COLO668 (cell line): ENCODE measurements around the gene B4GALNT1.

Source experiments
- DNase-seq: peaks from one replicate; lab custom pipeline; 2025; ENCODE audit not compliant: unreplicated experiment; lab: John Stamatoyannopoulos, UW

Gene B4GALNT1

GRCh38 chr12:57588951-57589610 lies 43.9 kb downstream of the B4GALNT1 start:
- peak; percentile 7 for DNase-seq

- DNase-seq: no peak
Measured at GRCh38 chr12:57586832-57587429, 46.1 kb downstream of the B4GALNT1 start.

DNA sequence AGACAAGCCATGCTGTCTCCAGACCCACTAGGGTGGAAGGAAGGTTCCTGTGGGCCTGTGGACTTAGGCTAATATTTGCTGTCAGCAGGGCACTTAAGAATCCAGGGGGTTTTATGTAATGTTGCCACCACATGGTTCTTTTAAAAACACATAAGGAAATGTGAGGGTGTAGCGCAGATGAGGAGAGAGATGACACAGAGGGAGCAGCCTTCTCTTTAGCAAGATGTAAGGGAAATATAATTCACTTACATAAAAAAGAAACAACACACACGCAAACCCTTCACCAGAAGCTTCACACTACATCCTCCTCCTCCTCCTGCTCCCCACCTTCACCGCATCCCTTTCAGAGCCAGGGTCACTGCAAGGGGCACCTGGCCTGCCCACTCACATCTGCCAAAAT lies 46.9 kb downstream of the B4GALNT1 start:
- no peak for DNase-seq

- DNase-seq: no peak
Measured at GRCh38 chr12:57585156-57585555, 47.8 kb downstream of the B4GALNT1 start.

- no peak for DNase-seq
Measured at GRCh38 chr12:57584690-57585089, 48.3 kb downstream of the B4GALNT1 start.

DNA sequence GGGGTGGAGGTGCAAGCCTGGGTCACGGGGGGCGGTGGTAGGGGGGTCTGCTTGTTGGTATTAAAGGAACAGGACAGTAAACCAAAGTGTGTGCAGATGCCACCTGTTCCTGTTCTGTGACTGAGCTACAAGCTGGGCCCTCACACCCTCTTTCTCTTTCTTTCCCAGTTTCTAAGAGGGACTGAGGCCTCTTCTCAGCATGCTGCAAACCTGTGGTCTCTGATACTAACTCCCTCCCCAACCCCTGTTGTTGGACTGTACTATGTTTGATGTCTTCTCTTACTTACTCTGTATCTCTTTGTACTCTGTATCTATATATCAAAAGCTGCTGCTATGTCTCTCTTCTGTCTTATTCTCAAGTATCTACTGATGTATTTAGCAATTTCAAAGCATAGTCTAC lies 49.0 kb downstream of the B4GALNT1 start:
- no peak for DNase-seq

GRCh38 chr12:57583008-57583831 lies 49.8 kb downstream of the B4GALNT1 start:
- peak; percentile 39 for DNase-seq

DNA sequence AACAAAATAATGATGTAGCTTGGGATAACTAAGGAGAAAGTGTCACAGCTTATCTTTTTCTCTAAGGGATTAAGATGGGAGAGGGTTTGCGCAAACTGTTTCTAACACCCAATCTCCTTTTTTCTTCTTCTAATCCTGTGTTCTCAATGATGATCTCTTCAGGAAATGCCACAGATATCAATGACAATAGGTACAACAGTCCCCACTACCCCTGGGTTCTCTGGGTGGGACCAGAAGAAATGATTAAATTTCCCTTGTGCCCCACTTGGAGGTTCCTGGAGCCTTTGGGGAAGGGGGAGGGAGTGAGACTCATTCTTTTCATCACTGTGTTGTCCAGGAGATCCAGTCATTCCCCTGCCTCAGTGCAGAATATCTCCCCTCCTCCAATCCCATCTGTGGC lies 50.6 kb downstream of the B4GALNT1 start:
- no peak for DNase-seq

GRCh38 chr12:57581802-57582201 lies 51.2 kb downstream of the B4GALNT1 start:
- no peak for DNase-seq

DNA sequence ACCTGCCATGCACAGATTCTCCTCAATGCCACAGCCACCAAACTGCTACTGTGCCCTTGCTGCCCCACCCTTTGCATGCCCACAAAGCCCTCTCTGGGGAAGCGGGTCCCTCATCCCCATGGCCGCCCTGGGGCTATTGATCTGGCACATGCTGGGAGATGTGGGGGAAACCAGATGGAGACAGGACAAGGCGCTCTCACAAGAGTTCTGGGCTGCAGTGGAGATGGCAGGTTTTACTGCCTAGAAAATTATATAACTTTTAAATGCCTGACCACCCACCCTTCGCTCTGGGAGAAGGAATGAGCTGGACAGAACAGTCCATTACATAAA lies 52.6 kb downstream of the B4GALNT1 start:
- no peak for DNase-seq

- no peak for DNase-seq
Measured at GRCh38 chr12:57579677-57580465, 53.1 kb downstream of the B4GALNT1 start.

DNA sequence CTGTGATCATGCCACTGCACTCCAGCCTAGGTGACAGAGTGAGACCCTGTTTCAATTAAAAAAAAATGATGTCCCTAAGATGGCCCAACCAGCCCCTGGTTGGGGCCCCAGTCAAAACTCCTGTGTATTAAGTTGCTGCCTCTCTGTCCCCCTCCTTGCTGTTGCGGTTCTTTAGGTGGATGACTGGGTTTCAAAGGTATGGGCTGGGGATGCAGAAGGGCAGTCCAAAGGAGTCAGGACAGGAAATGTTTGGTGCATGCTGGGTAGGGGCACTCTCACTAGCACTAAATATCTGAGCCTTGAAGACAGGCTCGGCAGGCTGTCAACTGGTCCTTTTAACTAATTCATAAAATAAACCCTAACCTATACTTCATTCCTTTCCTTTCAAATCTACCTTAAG lies 54.0 kb downstream of the B4GALNT1 start:
- DNase-seq: no peak

DNA sequence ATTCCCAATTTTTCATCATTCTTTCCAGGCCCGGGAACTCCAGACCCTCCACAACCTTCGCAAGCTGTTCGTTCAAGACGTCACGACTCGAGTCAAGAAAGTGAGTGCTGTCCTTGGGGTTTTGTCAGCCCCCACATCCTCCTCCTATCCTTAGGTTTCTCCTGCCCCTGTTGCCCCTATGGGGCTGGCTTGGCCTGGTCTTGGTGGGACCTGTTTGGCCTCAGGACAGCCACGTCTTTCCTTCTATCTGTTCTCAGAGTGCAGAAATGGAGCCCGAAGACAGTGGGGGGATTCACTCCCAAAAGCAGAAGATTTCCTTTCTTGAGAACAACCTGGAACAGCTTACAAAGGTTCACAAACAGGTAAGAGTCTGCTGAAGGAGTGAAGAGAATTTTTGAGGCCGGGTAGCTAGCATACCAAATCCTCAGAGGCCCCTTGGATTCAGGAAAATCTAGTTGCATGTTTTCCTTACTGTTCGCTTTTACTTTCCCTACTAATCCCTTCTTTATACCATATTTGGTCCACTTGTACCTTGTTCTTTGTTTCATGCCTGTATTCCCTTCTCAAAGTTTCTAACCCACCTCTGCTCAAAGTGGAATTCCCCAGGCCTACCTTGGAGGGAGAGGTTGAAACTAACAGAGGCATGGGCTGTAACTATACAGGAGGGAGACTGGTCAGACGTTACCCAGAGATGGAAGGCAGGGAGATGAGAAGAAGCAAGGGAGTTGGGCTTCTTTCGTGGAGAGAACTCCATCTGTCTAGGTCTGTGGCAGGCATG lies 54.8 kb downstream of the B4GALNT1 start:
- no peak for DNase-seq

DNA sequence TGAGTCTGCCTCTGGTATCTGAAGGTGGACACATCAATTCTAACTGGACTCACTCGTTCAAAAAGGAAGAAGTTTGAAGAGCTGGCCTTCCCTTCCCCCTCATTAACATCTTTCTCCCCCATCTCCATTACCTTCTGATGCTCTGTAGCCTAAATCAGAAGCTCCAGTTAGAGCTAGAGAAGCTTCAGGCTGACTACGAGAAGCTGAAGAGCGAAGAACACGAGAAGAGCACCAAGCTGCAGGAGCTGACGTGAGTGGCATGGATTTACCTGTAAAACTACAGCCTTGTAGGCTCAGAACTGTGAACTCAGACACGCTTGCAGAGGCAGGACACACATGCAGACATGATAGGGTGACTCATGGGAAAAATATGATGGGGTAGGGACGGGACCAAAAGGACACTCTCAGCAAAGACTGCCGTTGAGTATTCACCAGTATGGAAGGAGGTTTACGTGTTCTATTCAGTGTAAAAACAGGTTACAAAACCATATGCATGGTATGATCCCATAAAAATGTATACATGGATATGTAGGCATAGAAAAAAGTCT lies 56.3 kb downstream of the B4GALNT1 start:
- DNase-seq: no peak
